AG04450 (cell line): Measurements from ENCODE around the gene SMARCB1. TPM values are rescaled to one million over a fixed set of nuclear protein-coding genes. Genes with fewer than 3 reads are reported as not detected.
A peak's percentile ranks its signal among the peaks of the same experiment; 100 is the strongest.
"Not testable (repeated sequence)": the region's sequence is repeated elsewhere in the genome, so short reads cannot be mapped to it uniquely, and the experiment has no call there.

ENCODE experiments used
- CTCF ChIA-PET: fragments of 300-600, 350-600 bp; formaldehyde crosslinking; extraction: SDS; loops from one replicate; lab custom pipeline; 2022; ENCODE audit warnings: antibody characterized with exemption, inconsistent platforms; lab: Charles Lee
- POLR2A ChIA-PET: fragments of 350-600 bp; formaldehyde crosslinking; extraction: SDS; loops from one replicate; lab custom pipeline; 2021; ENCODE audit warnings: antibody characterized with exemption, inconsistent platforms; lab: Yijun Ruan, JAX
- DNase-seq: peaks from one replicate; pipeline ENCODE4 v3.0.0-alpha.2; 2011; ENCODE audit warnings: low read depth, low spot score
- H3K27ac ChIP-seq: one replicate; pipeline ENCODE4 v1.5.1; 2012; ENCODE audit warnings: low read depth, low read length, control low read depth
- H3K27me3 ChIP-seq: one replicate; pipeline ENCODE4 v1.6.0; 2012; ENCODE audit warnings: low read length; ENCODE audit not compliant: control insufficient read depth, insufficient read depth
- H3K4me3 ChIP-seq: 2 replicates; pipeline ENCODE4 v1.5.1; 2011; ENCODE audit warnings: mild to moderate bottlenecking, low read depth, low read length, control low read depth
- H3K9me3 ChIP-seq: 2 replicates; pipeline ENCODE4 v1.5.1; 2012; ENCODE audit warnings: low read length; ENCODE audit not compliant: control insufficient read depth, insufficient read depth
- CTCF ChIP-seq: IDR thresholded peaks from 2 replicates; pipeline ENCODE4 v1.5.1; 2011; ENCODE audit warnings: low read depth, low read length, control low read depth, inconsistent platforms
- polyA plus RNA-seq: library from polyadenylated mRNA; depleted of rRNA; stranded (reverse); fragments of >200 nt; gene quantifications from 2 replicates; pipeline ENCODE4 v1.2.3, GENCODE V29; 2011

SMARCB1 gene
- polyA plus RNA-seq, 1 experiment = 180 TPM

GRCh38 chr22:23858484-23858815 is 71.7 kb downstream of the SMARCB1 start:
- H3K27ac ChIP-seq = no peak overlapping the region
- CTCF ChIA-PET = interaction anchor here (0.6 to 3.4 kb wide), 8 partner anchors 9 to 146 kb away, joined by 3 to 39 read pairs (median 5); partner anchors contain the start of gene MIF
- POLR2A ChIA-PET = interaction anchor here (0.6 kb wide), 1 partner anchor 67 kb away, joined by 3 read pairs; no protein-coding TSS in a partner anchor
- H3K27me3 ChIP-seq = no peaks in the 10 kb centered on the region
- DNase-seq = no peak
- H3K9me3 ChIP-seq = no peaks in the 10 kb centered on the region
- peak; percentile 36; the same call in 1 of the 2 replicates for TF ChIP-seq CTCF
- peak overlapping the region; percentile 87 for H3K4me3 ChIP-seq

DNA sequence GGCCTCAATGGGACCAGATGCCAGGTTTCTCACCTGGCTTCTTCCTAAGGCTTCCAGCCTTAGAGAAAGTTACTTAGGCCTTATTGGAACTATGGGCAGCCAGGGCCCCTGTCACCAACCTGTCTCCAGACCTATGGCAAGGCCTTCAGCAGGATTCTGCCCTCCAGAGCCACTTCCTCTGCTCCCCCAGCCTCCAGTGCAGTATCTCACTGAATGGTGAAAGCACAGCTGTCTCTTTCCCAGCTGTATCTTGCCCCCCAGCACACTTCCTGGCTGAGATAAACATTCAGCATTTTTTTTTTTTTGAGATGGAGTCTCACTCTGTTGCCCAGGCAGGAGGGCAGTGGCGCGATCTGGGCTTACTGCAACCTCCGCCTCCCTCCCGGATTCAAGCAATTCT is 72.4 kb downstream of the SMARCB1 start:
- no peaks in the 10 kb centered on the region for H3K27me3 ChIP-seq
- no peaks in the 10 kb centered on the region for H3K9me3 ChIP-seq
- POLR2A ChIA-PET = no interaction called here
- CTCF ChIA-PET = interaction anchor here (1.0 to 3.4 kb wide), 5 partner anchors 10 to 90 kb away, joined by 4 to 39 read pairs (median 7); partner anchors contain the start of gene MIF
- no peak overlapping the region for H3K4me3 ChIP-seq
- TF ChIP-seq CTCF = no peak
- DNase-seq = no peak
- no peak overlapping the region for H3K27ac ChIP-seq

DNA sequence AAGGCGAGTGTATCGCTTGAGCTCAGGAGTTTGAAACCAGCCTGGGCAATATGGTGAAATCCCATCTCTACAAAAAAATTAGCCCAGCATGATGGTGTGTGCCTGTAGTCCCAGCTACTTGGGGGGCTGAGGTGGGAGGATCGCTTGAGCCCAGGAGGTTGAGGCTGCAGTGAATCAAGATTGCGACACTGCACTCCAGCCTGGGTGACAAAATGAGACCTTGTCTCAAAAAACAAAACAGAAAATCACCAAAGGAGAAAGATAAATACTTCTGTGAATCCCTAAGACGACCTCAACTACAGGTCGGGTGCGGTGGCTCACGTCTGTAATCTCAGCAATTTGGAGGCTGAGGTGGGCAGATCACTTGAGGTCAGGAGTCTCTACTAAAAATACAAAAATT is 73.4 kb downstream of the SMARCB1 start:
- DNase-seq, POLR2A ChIA-PET, H3K9me3 ChIP-seq, H3K27me3 ChIP-seq, H3K4me3 ChIP-seq, H3K27ac ChIP-seq: not testable (repeated sequence)
- CTCF ChIA-PET = interaction anchor here (0.7 to 3.4 kb wide), 2 partner anchors 11 to 96 kb away, joined by 3 to 39 read pairs; no protein-coding TSS in a partner anchor

- DNase-seq = no peak
- no peak overlapping the region for H3K4me3 ChIP-seq
- peak; percentile 70 for TF ChIP-seq CTCF
- ChIA-PET POLR2A (interaction anchor here (1.6 kb wide), 1 partner anchor 32 kb away, joined by 5 read pairs; the partner anchor contains the start of gene MIF), CTCF (interaction anchor here (0.9 to 2.4 kb wide), 3 partner anchors 10 to 94 kb away, joined by 4 to 7 read pairs (median 4); no protein-coding TSS in a partner anchor)
- H3K9me3 ChIP-seq = no peaks in the 10 kb centered on the region
- H3K27me3 ChIP-seq = no peaks in the 10 kb centered on the region
- H3K27ac ChIP-seq = no peak overlapping the region
Observed at GRCh38 chr22:23862103-23862502, 75.3 kb downstream of the SMARCB1 start.

DNA sequence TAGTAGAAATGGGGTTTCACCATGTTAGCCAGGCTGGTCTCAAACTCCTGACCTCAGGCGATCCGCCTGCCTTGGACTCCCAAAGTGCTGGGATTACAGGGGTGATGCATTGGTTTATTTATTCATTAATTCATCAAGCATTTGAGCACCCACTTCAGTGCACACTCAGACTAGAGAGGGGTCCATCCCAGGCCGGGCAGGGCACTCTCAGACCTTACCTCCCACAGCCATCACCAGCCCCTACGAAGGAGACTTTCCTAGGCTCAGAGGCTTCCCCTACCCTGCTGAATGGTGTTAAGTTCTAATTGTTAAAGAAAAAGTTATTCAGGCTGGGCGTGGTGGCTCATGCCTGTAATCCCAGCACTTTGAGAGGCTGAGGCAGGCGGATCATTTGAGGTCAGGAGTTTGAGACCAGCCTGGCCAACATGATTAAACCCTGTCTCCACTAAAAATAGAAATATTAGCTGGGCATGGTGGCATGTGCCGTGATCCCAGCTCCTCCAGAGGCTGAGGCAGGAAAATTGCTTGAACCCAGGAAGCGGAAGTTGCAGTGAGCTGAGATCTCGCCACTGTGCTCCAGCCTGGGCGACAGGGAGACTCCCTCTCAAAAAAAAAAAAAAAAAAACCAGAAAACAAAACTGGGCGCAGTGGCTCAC is 77.9 kb downstream of the SMARCB1 start:
- POLR2A ChIA-PET, H3K9me3 ChIP-seq, H3K27ac ChIP-seq, H3K4me3 ChIP-seq, DNase-seq, H3K27me3 ChIP-seq: not testable (repeated sequence)
- CTCF ChIA-PET = interaction anchor here (1.9 to 2.4 kb wide), 2 partner anchors 7 to 15 kb away, joined by 7 to 9 read pairs; no protein-coding TSS in a partner anchor

DNA sequence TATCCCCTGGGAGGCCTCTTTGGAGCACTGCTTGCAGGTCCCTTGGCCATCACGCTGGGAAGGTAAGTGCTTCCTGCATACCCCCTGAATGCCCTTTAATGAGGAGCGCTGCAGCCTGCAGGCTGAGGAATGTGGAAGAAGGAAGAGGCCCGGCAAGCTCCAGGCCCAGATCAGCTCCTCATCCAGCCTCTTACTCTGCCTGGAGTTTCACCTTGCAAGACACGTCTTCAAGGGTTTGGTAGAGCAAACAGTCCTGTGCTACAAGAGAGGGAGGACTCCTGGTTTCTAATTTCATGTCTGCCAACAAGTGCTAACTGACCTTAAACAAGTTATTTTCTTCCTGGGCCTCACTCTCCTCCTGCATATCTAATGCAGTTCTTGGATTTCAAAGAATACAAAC is 81.8 kb downstream of the SMARCB1 start:
- no peak overlapping the region for H3K27ac ChIP-seq
- H3K27me3 ChIP-seq = no peaks in the 10 kb centered on the region
- CTCF ChIA-PET = no interaction called here
- no peaks in the 10 kb centered on the region for H3K9me3 ChIP-seq
- no peak for TF ChIP-seq CTCF
- H3K4me3 ChIP-seq = no peak overlapping the region
- DNase-seq = no peak
- POLR2A ChIA-PET = no interaction called here
